Measurements from ENCODE around the gene NFAT5. TPM values are rescaled to one million over a fixed set of nuclear protein-coding genes. Genes with fewer than 3 reads are reported as not detected.

NFAT5 gene
- total and polyA plus RNA-seq, 2 donors from 2014 or later: 1.9 to 83.7 TPM

- TF ChIP-seq CTCF (IDR thresholded peaks at IDR 0.05; ENCODE audit: borderline replicate concordance, extremely low read depth, insufficient read depth): no peak
These were observed 134.1 kb downstream of the NFAT5 start for GRCh38 chr16:69699915-69700314.

GRCh38 chr16:69701452-69701851 lies 135.7 kb downstream of the NFAT5 start:
- FAIRE-seq (no peak), DNase-seq (no peak)
- no peak overlapping the region for H3K4me3 ChIP-seq (ENCODE audit: low read length in 3 of 3)
- no peak for TF ChIP-seq CTCF (IDR thresholded peaks at IDR 0.05; ENCODE audit: borderline replicate concordance, extremely low read depth, insufficient read depth)
- H3K27ac ChIP-seq (ENCODE audit: low read depth in 2 of 2, low read length in 2 of 2): no peak overlapping the region
- intact Hi-C loops (cut with DNase I): loop anchor here (10.0 kb wide), 1 partner anchor 53 kb away; the partner anchor contains the start of gene NOB1
- H3K9me3 ChIP-seq (ENCODE audit: control insufficient read depth in 2 of 3, insufficient read depth in 1 of 3, low read length in 3 of 3): no peaks in the 10 kb centered on the region
- no peaks in the 10 kb centered on the region for H3K27me3 ChIP-seq (ENCODE audit: control insufficient read depth, insufficient read depth, low read length)
- H3K9ac ChIP-seq (ENCODE audit: low read length in 3 of 3): no peak overlapping the region
- H3K4me1 ChIP-seq (ENCODE audit: control insufficient read depth in 2 of 3, insufficient read depth in 2 of 3, low read depth in 1 of 3, low read length in 3 of 3): no peaks in the 10 kb centered on the region
- H3K36me3 ChIP-seq (ENCODE audit: control insufficient read depth in 2 of 3, insufficient read depth in 3 of 3, low read length in 3 of 3): peaks cover 0 to 10% (median 10%) of the 10 kb centered on the region in 3 donors

More at GRCh38 chr16:69699915-69700314, 134.1 kb downstream of the NFAT5 start:
- H3K9ac ChIP-seq (ENCODE audit: low read length in 3 of 3): no peak overlapping the region
- no peaks in the 10 kb centered on the region for H3K27me3 ChIP-seq (ENCODE audit: control insufficient read depth, insufficient read depth, low read length)
- no peak overlapping the region for H3K27ac ChIP-seq (ENCODE audit: low read depth in 2 of 2, low read length in 2 of 2)
- FAIRE-seq (no peak), DNase-seq (no peak)
- peaks cover 0 to 23% (median 17%) of the 10 kb centered on the region in 3 donors for H3K36me3 ChIP-seq (ENCODE audit: control insufficient read depth in 2 of 3, insufficient read depth in 3 of 3, low read length in 3 of 3)
- H3K4me1 ChIP-seq (ENCODE audit: control insufficient read depth in 2 of 3, insufficient read depth in 2 of 3, low read depth in 1 of 3, low read length in 3 of 3): no peaks in the 10 kb centered on the region
- H3K9me3 ChIP-seq (ENCODE audit: control insufficient read depth in 2 of 3, insufficient read depth in 1 of 3, low read length in 3 of 3): no peaks in the 10 kb centered on the region
- intact Hi-C loops (cut with DNase I): loop anchor here (10.0 kb wide), 1 partner anchor 55 kb away; the partner anchor contains the start of gene NOB1
- H3K4me3 ChIP-seq (ENCODE audit: low read length in 3 of 3): no peak overlapping the region

DNA sequence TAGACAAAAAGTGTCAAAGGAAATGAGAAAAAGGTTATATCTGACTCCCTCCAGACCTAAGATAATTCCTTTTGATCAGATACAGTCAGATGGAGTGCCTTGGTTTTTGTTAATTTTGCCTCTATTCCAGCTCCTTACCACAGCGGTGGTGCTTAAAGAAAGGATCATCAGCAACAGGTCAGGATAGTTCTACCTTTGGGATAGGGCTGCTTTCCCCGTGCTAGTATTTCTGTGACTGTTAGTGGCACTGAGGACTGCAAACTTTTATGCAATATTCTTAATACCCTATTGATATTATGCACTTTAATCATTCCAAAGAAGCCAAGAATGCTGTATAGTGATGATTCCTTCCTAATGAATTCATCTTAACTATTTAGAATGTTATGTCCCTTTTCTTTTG lies 136.1 kb downstream of the NFAT5 start:
- no peak for TF ChIP-seq CTCF (IDR thresholded peaks at IDR 0.05; ENCODE audit: borderline replicate concordance, extremely low read depth, insufficient read depth)
- Histone ChIP-seq H3K27ac (ENCODE audit: low read depth in 2 of 2, low read length in 2 of 2) (no peak overlapping the region), H3K27me3 (ENCODE audit: control insufficient read depth, insufficient read depth, low read length) (no peaks in the 10 kb centered on the region), H3K9me3 (ENCODE audit: control insufficient read depth in 2 of 3, insufficient read depth in 1 of 3, low read length in 3 of 3) (no peaks in the 10 kb centered on the region), H3K4me3 (ENCODE audit: low read length in 3 of 3) (no peak overlapping the region), H3K9ac (ENCODE audit: low read length in 3 of 3) (no peak overlapping the region), H3K4me1 (ENCODE audit: control insufficient read depth in 2 of 3, insufficient read depth in 2 of 3, low read depth in 1 of 3, low read length in 3 of 3) (peaks cover 0 to 3% (median 0%) of the 10 kb centered on the region in 3 donors), H3K36me3 (ENCODE audit: control insufficient read depth in 2 of 3, insufficient read depth in 3 of 3, low read length in 3 of 3) (peaks cover 0 to 8% (median 8%) of the 10 kb centered on the region in 3 donors)
- FAIRE-seq (no peak), DNase-seq (no peak)
- intact Hi-C loops (cut with DNase I): loop anchor here (10.0 kb wide), 1 partner anchor 53 kb away; the partner anchor contains the start of gene NOB1

- no peak overlapping the region for H3K27ac ChIP-seq (ENCODE audit: low read depth in 2 of 2, low read length in 2 of 2)
- H3K36me3 ChIP-seq (ENCODE audit: control insufficient read depth in 2 of 3, insufficient read depth in 3 of 3, low read length in 3 of 3): peaks cover 0 to 13% (median 5%) of the 10 kb centered on the region in 3 donors
- TF ChIP-seq CTCF (IDR thresholded peaks at IDR 0.05; ENCODE audit: borderline replicate concordance, extremely low read depth, insufficient read depth): no peak
- DNase-seq (no peak), FAIRE-seq (no peak)
- intact Hi-C loops (cut with DNase I): loop anchor here (10.0 kb wide), 1 partner anchor 51 kb away; the partner anchor contains the start of gene NOB1
- H3K4me3 ChIP-seq (ENCODE audit: low read length in 3 of 3): no peak overlapping the region
- H3K27me3 ChIP-seq (ENCODE audit: control insufficient read depth, insufficient read depth, low read length): no peaks in the 10 kb centered on the region
- H3K4me1 ChIP-seq (ENCODE audit: control insufficient read depth in 2 of 3, insufficient read depth in 2 of 3, low read depth in 1 of 3, low read length in 3 of 3): peaks cover 0 to 7% (median 5%) of the 10 kb centered on the region in 3 donors
- no peaks in the 10 kb centered on the region for H3K9me3 ChIP-seq (ENCODE audit: control insufficient read depth in 2 of 3, insufficient read depth in 1 of 3, low read length in 3 of 3)
- H3K9ac ChIP-seq (ENCODE audit: low read length in 3 of 3): no peak overlapping the region
These were observed 137.9 kb downstream of the NFAT5 start for GRCh38 chr16:69703638-69704037.

Measured in kidney (tissue), 14 donors.